Daoy (cell line): ENCODE data around the gene TENM4. TPM values are rescaled to one million over a fixed set of nuclear protein-coding genes. Genes with fewer than 3 reads are reported as not detected.

Experiments used
- DNase-seq: peaks from one replicate; pipeline ENCODE4 v3.0.0-alpha.2; 2015; ENCODE audit warnings: low read depth
- total RNA-seq: library from RNA; depleted of rRNA; stranded (reverse); fragments of >200 nt; shearing (Covaris generic); gene quantifications from 2 replicates; pipeline ENCODE4 v1.2.3, GENCODE V29; 2014; rRNA removed

Gene TENM4
- total RNA-seq, result 13.6 and 23.5 TPM in 2 replicates

GRCh38 chr11:79440571-79441460, at the start of gene TENM4:
Gene TENM4, minus strand, starts transcription at chr11:79441030. Its CDS starts 371,086 bp downstream, at chr11:79069944.
- peak; percentile 88 for DNase-seq

- DNase-seq, result peak; percentile 13
These were observed 47.5 kb upstream of the TENM4 start for GRCh38 chr11:79488286-79488685.

GRCh38 chr11:79487412-79487811, 46.6 kb upstream of the TENM4 start:
- DNase-seq, result no peak

GRCh38 chr11:79486242-79486984, 45.6 kb upstream of the TENM4 start:
- no peak for DNase-seq

GRCh38 chr11:79485694-79486093, 44.9 kb upstream of the TENM4 start:
- DNase-seq, result no peak

GRCh38 chr11:79484872-79485271, 44.0 kb upstream of the TENM4 start:
- DNase-seq, result no peak

- no peak for DNase-seq
These were observed 42.0 kb upstream of the TENM4 start for GRCh38 chr11:79482800-79483199.

GRCh38 chr11:79481795-79482194, 41.0 kb upstream of the TENM4 start:
- DNase-seq, result no peak

GRCh38 chr11:79480864-79481263, 40.0 kb upstream of the TENM4 start:
- DNase-seq, result no peak

GRCh38 chr11:79472819-79473529, 32.1 kb upstream of the TENM4 start:
- no peak for DNase-seq

- DNase-seq, result no peak
These were observed 30.4 kb upstream of the TENM4 start for GRCh38 chr11:79471071-79471844.

GRCh38 chr11:79470161-79470560, 29.3 kb upstream of the TENM4 start:
- DNase-seq, result no peak

GRCh38 chr11:79467761-79468160, 26.9 kb upstream of the TENM4 start:
- DNase-seq, result no peak

GRCh38 chr11:79466411-79466810, 25.6 kb upstream of the TENM4 start:
- DNase-seq, result peak; percentile 39

GRCh38 chr11:79465160-79465559, 24.3 kb upstream of the TENM4 start:
- no peak for DNase-seq

GRCh38 chr11:79461666-79462645, 21.1 kb upstream of the TENM4 start:
- DNase-seq, result no peak

GRCh38 chr11:79461144-79461543, 20.3 kb upstream of the TENM4 start:
- DNase-seq, result peak; percentile 26

GRCh38 chr11:79458709-79459108, 17.9 kb upstream of the TENM4 start:
- DNase-seq, result no peak

- no peak for DNase-seq
These were observed 15.7 kb upstream of the TENM4 start for GRCh38 chr11:79456501-79456900.

GRCh38 chr11:79453617-79454016, 12.8 kb upstream of the TENM4 start:
- DNase-seq, result no peak
